K562 (cell line): Measurements from ENCODE around the gene ZFPM1. TPM values are rescaled to one million over a fixed set of nuclear protein-coding genes. Genes with fewer than 3 reads are reported as not detected.
A peak's percentile ranks its signal among the peaks of the same experiment; 100 is the strongest.

Experiments used
- BRD9 ChIP-seq: fragments of 450-650 bp; IDR thresholded peaks from 2 replicates; pipeline ENCODE4 v1.6.1; 2018; ENCODE audit warnings: low read depth; ENCODE audit not compliant: partially characterized antibody
- CCNT2 ChIP-seq: IDR thresholded peaks from 2 replicates; pipeline ENCODE4 v1.6.1; 2011; ENCODE audit warnings: borderline replicate concordance, low read depth, mild to moderate bottlenecking, moderate library complexity, mixed read lengths, low read length; ENCODE audit not compliant: insufficient read length; ENCODE audit errors: extremely low read depth
- E2F1 ChIP-seq: sonication (generic); formaldehyde crosslinking; IDR thresholded peaks from 2 replicates; pipeline ENCODE4 v1.8.1; 2023; ENCODE audit warnings: mild to moderate bottlenecking, missing genetic modification reagents, moderate library complexity
- ESRRA ChIP-seq: fragments of 450-650 bp; IDR thresholded peaks from 2 replicates; pipeline ENCODE4 v1.6.1; 2014; ENCODE audit warnings: low read depth, mild to moderate bottlenecking, moderate library complexity, borderline replicate concordance
- ETS2 ChIP-seq: IDR thresholded peaks from 2 replicates; pipeline ENCODE4 v1.6.1; 2016; ENCODE audit warnings: borderline replicate concordance, missing genetic modification characterization, mild to moderate bottlenecking, moderate library complexity, missing compliant biosample characterization; ENCODE audit not compliant: poor library complexity, severe bottlenecking
- ETV6 ChIP-seq, 3 experiments: fragments of 150-350 bp in 1 of 3; sonication (generic) in 1 of 3; formaldehyde crosslinking in 1 of 3; IDR thresholded peaks; 2 replicates each; pipeline versions ENCODE4 v1.6.1 to v1.8.0; 2014 to 2022; ENCODE audit warnings: borderline replicate concordance in 2 of 3, low read depth in 2 of 3, antibody characterized with exemption in 1 of 3, low read length in 1 of 3, mild to moderate bottlenecking in 1 of 3, missing genetic modification reagents in 1 of 3
- FOXK1 ChIP-seq: sonication (generic); formaldehyde crosslinking; IDR thresholded peaks from 2 replicates; pipeline ENCODE4 v1.8.0; 2022; ENCODE audit warnings: missing genetic modification reagents, mild to moderate bottlenecking, borderline replicate concordance
- KAT2B ChIP-seq: IDR thresholded peaks from one replicate; pipeline ENCODE4 v1.6.1; 2012; ENCODE audit warnings: low read depth, mild to moderate bottlenecking, control low read depth, inconsistent platforms, low read length, moderate library complexity
- MECOM ChIP-seq: fragments of 250-450 bp; sonication (Bioruptor Pico); IDR thresholded peaks from 2 replicates; pipeline ENCODE4 v1.8.0; 2022; ENCODE audit warnings: inconsistent platforms
- NRF1 ChIP-seq, 2 experiments: fragments of 450-650 bp; IDR thresholded peaks in 1 of 2; conservative IDR thresholded peaks in 1 of 2; 2 replicates each; pipeline ENCODE4 v1.6.1; 2014; ENCODE audit warnings: mild to moderate bottlenecking in 2 of 2
- SMARCE1 ChIP-seq: fragments of 450-650 bp; IDR thresholded peaks from 2 replicates; pipeline ENCODE4 v1.7.1; 2016; ENCODE audit warnings: mild to moderate bottlenecking
- STAG1 ChIP-seq: sonication (generic); formaldehyde crosslinking; IDR thresholded peaks from 2 replicates; pipeline ENCODE4 v1.5.0; 2020; ENCODE audit warnings: missing genetic modification reagents, borderline replicate concordance
- ZFX ChIP-seq: sonication (generic); formaldehyde crosslinking; IDR thresholded peaks from 2 replicates; pipeline ENCODE4 v1.8.0; 2022; ENCODE audit warnings: mild to moderate bottlenecking, missing genetic modification reagents, moderate library complexity
- ZKSCAN1 ChIP-seq: fragments of 150-350 bp; IDR thresholded peaks from 2 replicates; pipeline ENCODE4 v1.6.1; 2016; ENCODE audit warnings: low read depth, low read length
- ZNF143 ChIP-seq: sonication (generic); formaldehyde crosslinking; IDR thresholded peaks from 2 replicates; pipeline ENCODE4 v1.9.0; 2022; ENCODE audit warnings: mild to moderate bottlenecking, missing genetic modification reagents
- ZNF217 ChIP-seq: sonication (generic); formaldehyde crosslinking; IDR thresholded peaks from 2 replicates; pipeline ENCODE4 v1.8.0; 2022; ENCODE audit warnings: mild to moderate bottlenecking, missing genetic modification reagents
- ZNF395 ChIP-seq: fragments of 200-800 bp; sonication (Bioruptor generic); IDR thresholded peaks from 2 replicates; pipeline ENCODE4 v1.6.1; 2017; ENCODE audit warnings: missing genetic modification characterization, missing compliant biosample characterization
- ZNF444 ChIP-seq: fragments of 250-450 bp; sonication (Bioruptor Pico); IDR thresholded peaks from 2 replicates; pipeline ENCODE4 v1.4.0; 2020; ENCODE audit warnings: mild to moderate bottlenecking, moderate library complexity
- ZNF695 ChIP-seq: fragments of 450-650 bp; formaldehyde crosslinking; IDR thresholded peaks from 2 replicates; pipeline ENCODE4 v1.4.0; 2020; ENCODE audit warnings: mild to moderate bottlenecking, moderate library complexity
- ZNF76 ChIP-seq: fragments of 250-450 bp; sonication (Bioruptor Pico); IDR thresholded peaks from 2 replicates; pipeline ENCODE4 v1.4.0; 2020; ENCODE audit warnings: mild to moderate bottlenecking, moderate library complexity, borderline replicate concordance
- ZNF780A ChIP-seq: fragments of 250-450 bp; sonication (Bioruptor Pico); IDR thresholded peaks from 2 replicates; pipeline ENCODE4 v1.5.0; 2021; ENCODE audit warnings: mild to moderate bottlenecking
- polyA plus RNA-seq, 8 experiments: library from polyadenylated mRNA; depleted of rRNA in 4 of 8; stranded (reverse) in 5 of 8; unstranded in 3 of 8; fragments of >200 nt; fragmentation: Nextera tagmentation in 2 of 8; fragmentation: Illumina TruSeq in 1 of 8; extraction: Ambion mirVana in 2 of 8; extraction: Trizol in 1 of 8; gene quantifications; 2 replicates each; pipeline versions ENCODE4 v1.2.1 to v1.2.3, GENCODE V29; 2011 to 2014; ENCODE audit warnings: inconsistent platforms in 1 of 8, missing spikeins in 1 of 8
- total RNA-seq, 7 experiments: library from RNA; depleted of rRNA in 6 of 7; stranded (reverse); fragments of >200 nt in 6 of 7; fragmentation: Illumina TruSeq in 2 of 7; extraction: Trizol in 2 of 7; gene quantifications; 2 replicates each; pipeline versions ENCODE4 v1.2.1 to v1.2.3, GENCODE V29; 2011 to 2021; ENCODE audit warnings: low replicate concordance in 1 of 7
- TF ChIP-seq, protein P1 (sequence below): sonication (generic); formaldehyde crosslinking; IDR thresholded peaks from 2 replicates; pipeline ENCODE4 v1.8.0; 2022; ENCODE audit warnings: mild to moderate bottlenecking, missing genetic modification reagents, borderline replicate concordance

ZFPM1 gene
- total and polyA plus RNA-seq, 9 of the 15 experiments (the other 6 are each of a cell fraction or from before 2014, with no cell fraction given): 0.03 to 35.9 (median 1.4) TPM

GRCh38 chr16:88461331-88462269 is 8.5 kb downstream of the ZFPM1 start (continued):
- TF ChIP-seq ESRRA: peak; percentile 83
- TF ChIP-seq ZKSCAN1: no peak
- peak; percentile 55; the same call in 1 of the 2 replicates for TF ChIP-seq FOXK1 (CRISPR knock-in tag)
- no peak for TF ChIP-seq ZNF780A (CRISPR knock-in tag)
- no peak for TF ChIP-seq ZNF444 (CRISPR knock-in tag)
- no peak for TF ChIP-seq STAG1 (CRISPR knock-in tag)
- TF ChIP-seq ZFX: no peak; the same call in 1 of the 2 replicates
- TF ChIP-seq KAT2B: no peak
- TF ChIP-seq ETS2 (tag): no peak
- TF ChIP-seq ETV6 (IDR thresholded peaks at IDR 0.05; ENCODE audit: borderline replicate concordance in 1 of 2, low read depth in 2 of 2, low read length in 1 of 2): no peak
- TF ChIP-seq ETV6 (CRISPR knock-in tag; IDR thresholded peaks at IDR 0.05; ENCODE audit: borderline replicate concordance): no peak
- 0 out of 2 replicates have a peak, but pooled peaks have one; percentile 41 for TF ChIP-seq SMARCE1
- TF ChIP-seq ZNF395 (CRISPR knock-in tag): no peak
- TF ChIP-seq ZNF76: no peak
- TF ChIP-seq ZNF695: no peak
- TF ChIP-seq CCNT2: peak; percentile 26
- no peak for TF ChIP-seq E2F1 (CRISPR knock-in tag)
- no peak for TF ChIP-seq ZNF217 (CRISPR knock-in tag)
- TF ChIP-seq, protein P1, sequence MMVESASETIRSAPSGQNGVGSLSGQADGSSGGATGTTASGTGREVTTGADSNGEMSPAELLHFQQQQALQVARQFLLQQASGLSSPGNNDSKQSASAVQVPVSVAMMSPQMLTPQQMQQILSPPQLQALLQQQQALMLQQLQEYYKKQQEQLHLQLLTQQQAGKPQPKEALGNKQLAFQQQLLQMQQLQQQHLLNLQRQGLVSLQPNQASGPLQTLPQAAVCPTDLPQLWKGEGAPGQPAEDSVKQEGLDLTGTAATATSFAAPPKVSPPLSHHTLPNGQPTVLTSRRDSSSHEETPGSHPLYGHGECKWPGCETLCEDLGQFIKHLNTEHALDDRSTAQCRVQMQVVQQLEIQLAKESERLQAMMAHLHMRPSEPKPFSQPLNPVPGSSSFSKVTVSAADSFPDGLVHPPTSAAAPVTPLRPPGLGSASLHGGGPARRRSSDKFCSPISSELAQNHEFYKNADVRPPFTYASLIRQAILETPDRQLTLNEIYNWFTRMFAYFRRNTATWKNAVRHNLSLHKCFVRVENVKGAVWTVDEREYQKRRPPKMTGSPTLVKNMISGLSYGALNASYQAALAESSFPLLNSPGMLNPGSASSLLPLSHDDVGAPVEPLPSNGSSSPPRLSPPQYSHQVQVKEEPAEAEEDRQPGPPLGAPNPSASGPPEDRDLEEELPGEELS: 0 out of 2 replicates have a peak, but pooled peaks have one; percentile 29
- peak; percentile 6 to 11; a peak in 2 of 4 replicates for TF ChIP-seq NRF1 (conservative IDR thresholded peaks at IDR 0.05 in 1 of 2, IDR thresholded peaks at IDR 0.05 in 1 of 2)
- TF ChIP-seq MECOM (CRISPR knock-in tag): 0 out of 2 replicates have a peak, but pooled peaks have one; percentile 18
- TF ChIP-seq BRD9: no peak
- no peak for TF ChIP-seq ZNF143 (CRISPR knock-in tag)
